Measurements from ENCODE around the gene GNA12. TPM values are rescaled to one million over a fixed set of nuclear protein-coding genes. Genes with fewer than 3 reads are reported as not detected.

Gene GNA12
- total and polyA plus RNA-seq, 2 experiments from 2014 or later = 11.2 to 13.8 TPM

DNA sequence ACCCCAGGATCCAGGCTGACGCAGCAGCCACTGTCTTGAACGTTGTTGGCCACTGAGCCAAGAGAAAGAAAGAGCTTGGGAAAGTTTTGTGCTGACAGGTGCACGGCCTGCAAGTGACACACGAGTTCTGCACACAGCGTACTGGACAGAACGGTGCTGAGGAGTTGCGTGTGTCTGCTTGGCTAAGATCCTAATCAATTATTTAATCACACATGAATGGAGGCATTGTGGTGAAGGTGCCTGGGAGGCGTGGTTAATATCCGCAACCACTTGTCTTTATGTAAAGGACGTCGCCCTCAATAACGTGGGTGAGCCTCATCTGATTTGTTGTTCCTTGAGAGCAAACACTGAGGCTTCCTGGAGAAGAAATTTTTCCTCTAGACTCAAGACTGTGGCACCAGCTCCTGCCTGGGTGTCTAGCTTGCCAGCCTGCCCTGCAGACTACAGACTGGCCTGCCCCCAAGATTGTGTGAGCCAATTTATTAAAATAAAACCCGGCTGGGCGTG is 16.6 kb upstream of the GNA12 start:
- H3K79me2 ChIP-seq (ENCODE audit: insufficient read depth) = no peaks in the 10 kb centered on the region
- H3K9ac ChIP-seq = no peak overlapping the region
- no peaks in the 10 kb centered on the region for H3K9me3 ChIP-seq (ENCODE audit: low read depth)
- TF ChIP-seq EZH2phosphoT487 (IDR thresholded peaks at IDR 0.05; ENCODE audit: insufficient read depth, low read depth) (no peak), EZH2 (IDR thresholded peaks at IDR 0.05; ENCODE audit: insufficient read depth, poor library complexity, severe bottlenecking) (no peak)
- H3K4me3 ChIP-seq = no peak overlapping the region
- WGBS, 2 experiments (ENCODE audit: low coverage in 1 of 2, low lambda C conversion rate in 2 of 2, missing lambda C conversion rate in 2 of 2) = 84 to 88% methylated on average over 14 of the region's 14 CpGs
- H3F3A ChIP-seq (ENCODE audit: insufficient read depth) = peaks cover 9% of the 10 kb centered on the region
- no peaks in the 10 kb centered on the region for H3K36me3 ChIP-seq (ENCODE audit: low read depth)
- peaks cover 15% of the 10 kb centered on the region for H3K4me1 ChIP-seq (ENCODE audit: insufficient read depth)
- H2AFZ ChIP-seq = no peak overlapping the region
- no peak overlapping the region for H3K27ac ChIP-seq
- H3K4me2 ChIP-seq (ENCODE audit: unreplicated experiment) = no peak overlapping the region
- DNase-seq = no peak
- H3K27me3 ChIP-seq (replicated peaks; ENCODE audit: insufficient read depth) = no peaks in the 10 kb centered on the region
- in situ Hi-C loops (cut with MboI) = loop anchor here (25.0 kb wide), 1 partner anchor 1752 kb away; no protein-coding TSS in a partner anchor
- no peaks in the 10 kb centered on the region for H4K20me1 ChIP-seq (ENCODE audit: insufficient read depth)
- no peaks in the 10 kb centered on the region for H3K9me2 ChIP-seq (ENCODE audit: insufficient read depth)

DNA sequence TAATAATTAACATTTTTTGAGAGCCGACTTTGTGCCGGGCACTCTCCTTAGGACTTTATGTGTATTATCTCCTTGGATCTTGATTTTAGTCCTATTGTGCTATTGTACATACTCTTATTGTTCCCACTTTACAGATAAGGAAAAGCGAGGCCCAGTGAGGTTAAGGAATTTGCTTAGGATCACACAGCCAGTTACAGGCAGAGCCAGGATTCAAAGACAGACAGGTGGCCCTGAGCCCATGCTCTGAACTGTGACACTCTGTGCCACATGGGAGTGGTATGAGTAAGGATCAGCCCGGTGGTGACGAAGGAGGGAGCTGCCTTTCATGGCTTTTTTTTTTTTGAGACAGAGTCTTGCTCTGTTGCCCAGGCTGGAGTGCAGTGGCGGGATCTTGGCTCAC is 15.8 kb upstream of the GNA12 start:
- Histone ChIP-seq H3K27ac (no peak overlapping the region), H2AFZ (no peak overlapping the region), H3K9ac (no peak overlapping the region), H3K27me3 (replicated peaks; ENCODE audit: insufficient read depth) (no peaks in the 10 kb centered on the region), H3K9me2 (ENCODE audit: insufficient read depth) (no peaks in the 10 kb centered on the region), H3K4me2 (ENCODE audit: unreplicated experiment) (no peak overlapping the region), H3K79me2 (ENCODE audit: insufficient read depth) (no peaks in the 10 kb centered on the region), H3K4me3 (no peak overlapping the region), H3F3A (ENCODE audit: insufficient read depth) (peaks cover 9% of the 10 kb centered on the region), H3K36me3 (ENCODE audit: low read depth) (no peaks in the 10 kb centered on the region), H3K4me1 (ENCODE audit: insufficient read depth) (peaks cover 15% of the 10 kb centered on the region), H4K20me1 (ENCODE audit: insufficient read depth) (no peaks in the 10 kb centered on the region), H3K9me3 (ENCODE audit: low read depth) (no peaks in the 10 kb centered on the region)
- no peak for TF ChIP-seq EZH2phosphoT487 (IDR thresholded peaks at IDR 0.05; ENCODE audit: insufficient read depth, low read depth)
- no peak for TF ChIP-seq EZH2 (IDR thresholded peaks at IDR 0.05; ENCODE audit: insufficient read depth, poor library complexity, severe bottlenecking)
- no peak for DNase-seq
- in situ Hi-C loops (cut with MboI) = loop anchor here (25.0 kb wide), 1 partner anchor 1752 kb away; no protein-coding TSS in a partner anchor
- 94 to 98% methylated on average over 6 of the region's 6 CpGs for WGBS, 2 experiments (ENCODE audit: low coverage in 1 of 2, low lambda C conversion rate in 2 of 2, missing lambda C conversion rate in 2 of 2)

- WGBS, 2 experiments (ENCODE audit: low coverage in 1 of 2, low lambda C conversion rate in 2 of 2, missing lambda C conversion rate in 2 of 2) = 94 to 97% methylated on average over 5 of the region's 5 CpGs
- in situ Hi-C loops (cut with MboI) = loop anchor here (25.0 kb wide), 1 partner anchor 1754 kb away; no protein-coding TSS in a partner anchor
- H3K9ac ChIP-seq = no peak overlapping the region
Measured at GRCh38 chr7:2858621-2859020, 14.5 kb upstream of the GNA12 start.

GRCh38 chr7:2856388-2857169 is 12.5 kb upstream of the GNA12 start:
- 75% methylated on average over 5 of the region's 5 CpGs for WGBS, 2 experiments (ENCODE audit: low coverage in 1 of 2, low lambda C conversion rate in 2 of 2, missing lambda C conversion rate in 2 of 2)
- DNase-seq = peak; percentile 41
- Histone ChIP-seq H3K27me3 (replicated peaks; ENCODE audit: insufficient read depth) (no peaks in the 10 kb centered on the region), H3K27ac (no peak overlapping the region), H2AFZ (no peak overlapping the region), H3K4me1 (ENCODE audit: insufficient read depth) (no peaks in the 10 kb centered on the region), H3F3A (ENCODE audit: insufficient read depth) (no peaks in the 10 kb centered on the region), H3K4me3 (no peak overlapping the region), H3K36me3 (ENCODE audit: low read depth) (no peaks in the 10 kb centered on the region), H3K9me3 (ENCODE audit: low read depth) (no peaks in the 10 kb centered on the region), H3K9me2 (ENCODE audit: insufficient read depth) (no peaks in the 10 kb centered on the region), H3K4me2 (ENCODE audit: unreplicated experiment) (no peak overlapping the region), H4K20me1 (ENCODE audit: insufficient read depth) (no peaks in the 10 kb centered on the region), H3K79me2 (ENCODE audit: insufficient read depth) (no peaks in the 10 kb centered on the region), H3K9ac (no peak overlapping the region)
- in situ Hi-C loops (cut with MboI) = loop anchor here (25.0 kb wide), 1 partner anchor 1756 kb away; no protein-coding TSS in a partner anchor
- no peak for TF ChIP-seq EZH2 (IDR thresholded peaks at IDR 0.05; ENCODE audit: insufficient read depth, poor library complexity, severe bottlenecking)
- no peak for TF ChIP-seq EZH2phosphoT487 (IDR thresholded peaks at IDR 0.05; ENCODE audit: insufficient read depth, low read depth)

More at GRCh38 chr7:2858621-2859020, 14.5 kb upstream of the GNA12 start:
- H3K27me3 ChIP-seq (replicated peaks; ENCODE audit: insufficient read depth) = no peaks in the 10 kb centered on the region
- H3K4me2 ChIP-seq (ENCODE audit: unreplicated experiment) = no peak overlapping the region
- H3K9me3 ChIP-seq (ENCODE audit: low read depth) = no peaks in the 10 kb centered on the region
- no peaks in the 10 kb centered on the region for H3K36me3 ChIP-seq (ENCODE audit: low read depth)
- no peaks in the 10 kb centered on the region for H4K20me1 ChIP-seq (ENCODE audit: insufficient read depth)
- no peaks in the 10 kb centered on the region for H3K9me2 ChIP-seq (ENCODE audit: insufficient read depth)
- H3F3A ChIP-seq (ENCODE audit: insufficient read depth) = no peaks in the 10 kb centered on the region
- DNase-seq = no peak
- peaks cover 6% of the 10 kb centered on the region for H3K4me1 ChIP-seq (ENCODE audit: insufficient read depth)
- H3K4me3 ChIP-seq = no peak overlapping the region
- no peaks in the 10 kb centered on the region for H3K79me2 ChIP-seq (ENCODE audit: insufficient read depth)
- no peak for TF ChIP-seq EZH2phosphoT487 (IDR thresholded peaks at IDR 0.05; ENCODE audit: insufficient read depth, low read depth)
- TF ChIP-seq EZH2 (IDR thresholded peaks at IDR 0.05; ENCODE audit: insufficient read depth, poor library complexity, severe bottlenecking) = no peak
- no peak overlapping the region for H3K27ac ChIP-seq
- no peak overlapping the region for H2AFZ ChIP-seq

All from GM23248 (cell line).